Neural cell (in vitro differentiated cells): ENCODE data around the gene PPP1R12A.

ENCODE experiments used
- CTCF ChIP-seq: fragments of 450-650 bp; IDR thresholded peaks from 2 replicates; pipeline ENCODE4 v1.5.1; 2014; ENCODE audit warnings: antibody characterized with exemption, mild to moderate bottlenecking, moderate library complexity; ENCODE audit not compliant: poor library complexity, severe bottlenecking
- POLR2AphosphoS5 ChIP-seq: IDR thresholded peaks from 2 replicates; pipeline ENCODE4 v1.6.1; 2012
- REST ChIP-seq: IDR thresholded peaks from 2 replicates; pipeline ENCODE4 v1.6.1; 2012; ENCODE audit warnings: borderline replicate concordance

GRCh38 chr12:79975143-79975542 is 40.2 kb upstream of the PPP1R12A start:
- TF ChIP-seq CTCF (no peak), REST (no peak), POLR2AphosphoS5 (no peak)
